GM23248 (cell line): Measurements from ENCODE around the gene RAB35.

ENCODE experiments used
- EZH2 ChIP-seq: fragments of 200-600 bp; sonication (generic); IDR thresholded peaks from 2 replicates; pipeline ENCODE4 v1.6.1; 2018; ENCODE audit warnings: antibody characterized with exemption, mild to moderate bottlenecking; ENCODE audit not compliant: insufficient read depth, poor library complexity, severe bottlenecking
- EZH2phosphoT487 ChIP-seq: fragments of 200-600 bp; sonication (generic); IDR thresholded peaks from 2 replicates; pipeline ENCODE4 v1.6.1; 2018; ENCODE audit warnings: antibody characterized with exemption, moderate library complexity, mild to moderate bottlenecking, low read depth; ENCODE audit not compliant: insufficient read depth

DNA sequence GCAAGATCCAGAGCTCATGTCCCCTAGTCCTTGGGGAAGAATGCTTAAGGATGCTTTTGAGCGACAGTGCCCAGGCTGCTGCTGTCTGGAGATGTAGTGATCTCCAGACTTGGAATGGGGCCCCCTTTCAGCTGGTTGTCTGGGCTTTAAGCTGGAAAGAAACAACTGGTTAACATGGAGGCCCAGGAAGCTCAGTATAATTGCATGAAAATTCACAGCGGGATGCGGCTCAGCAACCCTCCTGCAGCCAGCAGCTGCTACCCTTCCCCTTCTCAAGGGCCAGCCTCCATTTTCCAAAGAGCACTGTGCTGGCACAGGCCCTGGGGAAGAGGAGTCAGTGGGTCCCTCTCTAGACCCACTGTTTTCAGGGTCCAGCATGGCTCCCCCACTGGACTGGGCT lies 26.3 kb downstream of the RAB35 start:
- TF ChIP-seq EZH2: no peak
- TF ChIP-seq EZH2phosphoT487: no peak
